ENCODE data around the gene DLG4.

Gene DLG4

GRCh38 chr17:7219812-7220592, at the start of gene DLG4, which contains the start of gene ACADVL:
Gene DLG4, minus strand, starts transcription at chr17:7219836.
Gene ACADVL, plus strand, starts transcription at chr17:7219938. Its CDS starts 47 bp downstream, at chr17:7219985.
- no peak for TF ChIP-seq CTCF (IDR thresholded peaks at IDR 0.05; ENCODE audit: borderline replicate concordance, insufficient read depth, low read depth, low read length)
- peak within 1 kb of the TSS; percentile 90 for H3K4me3 ChIP-seq (ENCODE audit: low read depth, low read length)

DNA sequence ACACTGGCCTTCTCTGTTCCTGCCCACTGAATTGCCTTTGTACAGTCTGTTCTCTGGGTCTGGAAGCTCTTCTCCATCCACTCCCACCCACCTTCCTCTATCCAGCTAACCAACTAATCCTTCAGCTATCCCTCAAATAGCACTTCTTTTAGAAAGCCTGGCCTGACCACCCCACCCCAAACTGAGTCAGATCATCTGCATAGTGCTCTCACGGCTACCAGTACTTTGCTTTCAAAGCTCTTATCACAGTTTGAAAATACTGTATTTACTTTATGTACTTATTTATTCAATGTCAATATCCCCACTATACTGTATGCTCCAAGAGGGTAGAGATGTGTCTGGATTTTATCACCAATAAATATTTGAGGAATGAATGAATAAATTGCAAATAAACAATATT, 47.1 kb upstream of the DLG4 start:
- TF ChIP-seq CTCF (IDR thresholded peaks at IDR 0.05; ENCODE audit: borderline replicate concordance, insufficient read depth, low read depth, low read length): no peak
- H3K4me3 ChIP-seq (ENCODE audit: low read depth, low read length): no peak overlapping the region

GRCh38 chr17:7263801-7264078, 44.1 kb upstream of the DLG4 start:
- H3K4me3 ChIP-seq (ENCODE audit: low read depth, low read length): no peak overlapping the region

DNA sequence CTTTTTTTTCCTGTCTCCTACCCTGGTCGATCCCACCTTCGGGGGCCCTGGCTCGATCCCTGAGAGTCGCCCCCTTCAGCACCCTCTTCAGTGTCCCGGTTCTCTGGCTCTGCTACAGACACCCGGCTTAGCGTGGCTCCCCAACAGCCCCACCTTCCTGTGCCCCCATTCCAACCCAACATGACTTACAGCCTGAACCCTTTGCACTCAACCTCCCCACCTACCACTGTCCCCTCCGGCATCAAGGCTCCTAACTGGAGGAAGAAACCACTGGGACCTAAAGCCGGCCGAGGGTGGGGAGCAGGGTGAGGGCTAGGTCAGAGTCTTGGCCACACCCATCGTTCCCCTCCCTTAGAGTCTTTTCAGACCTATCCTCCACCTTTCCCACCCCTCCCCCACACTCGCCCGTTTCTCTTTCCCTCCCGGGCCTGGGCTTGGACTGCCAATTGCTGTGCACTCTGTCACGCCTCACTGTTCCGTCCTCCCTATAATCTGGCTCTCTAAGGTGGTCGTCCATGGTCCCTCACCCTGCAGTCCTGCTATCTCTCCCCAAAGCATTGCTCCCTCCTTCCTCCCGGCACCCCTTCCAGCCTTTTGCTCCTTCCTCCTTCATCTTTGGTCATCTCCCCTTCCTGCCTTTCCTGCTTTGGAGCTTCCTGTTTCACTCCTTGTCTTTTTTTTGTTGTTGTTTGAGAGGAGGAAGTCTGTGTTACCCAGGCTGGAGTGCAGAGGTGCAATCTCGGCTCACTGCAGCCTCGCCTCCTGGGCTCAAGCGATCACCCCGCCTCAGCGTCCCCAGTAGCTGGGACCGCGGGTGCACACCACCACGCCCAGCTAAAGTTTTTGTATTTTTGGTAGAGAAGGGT, 43.5 kb upstream of the DLG4 start:
- H3K4me3 ChIP-seq (ENCODE audit: low read depth, low read length): no peak overlapping the region
- TF ChIP-seq CTCF (IDR thresholded peaks at IDR 0.05; ENCODE audit: borderline replicate concordance, insufficient read depth, low read depth, low read length): no peak

More at GRCh38 chr17:7263801-7264078, 44.1 kb upstream of the DLG4 start:
- TF ChIP-seq CTCF (IDR thresholded peaks at IDR 0.05; ENCODE audit: borderline replicate concordance, insufficient read depth, low read depth, low read length): no peak

DNA sequence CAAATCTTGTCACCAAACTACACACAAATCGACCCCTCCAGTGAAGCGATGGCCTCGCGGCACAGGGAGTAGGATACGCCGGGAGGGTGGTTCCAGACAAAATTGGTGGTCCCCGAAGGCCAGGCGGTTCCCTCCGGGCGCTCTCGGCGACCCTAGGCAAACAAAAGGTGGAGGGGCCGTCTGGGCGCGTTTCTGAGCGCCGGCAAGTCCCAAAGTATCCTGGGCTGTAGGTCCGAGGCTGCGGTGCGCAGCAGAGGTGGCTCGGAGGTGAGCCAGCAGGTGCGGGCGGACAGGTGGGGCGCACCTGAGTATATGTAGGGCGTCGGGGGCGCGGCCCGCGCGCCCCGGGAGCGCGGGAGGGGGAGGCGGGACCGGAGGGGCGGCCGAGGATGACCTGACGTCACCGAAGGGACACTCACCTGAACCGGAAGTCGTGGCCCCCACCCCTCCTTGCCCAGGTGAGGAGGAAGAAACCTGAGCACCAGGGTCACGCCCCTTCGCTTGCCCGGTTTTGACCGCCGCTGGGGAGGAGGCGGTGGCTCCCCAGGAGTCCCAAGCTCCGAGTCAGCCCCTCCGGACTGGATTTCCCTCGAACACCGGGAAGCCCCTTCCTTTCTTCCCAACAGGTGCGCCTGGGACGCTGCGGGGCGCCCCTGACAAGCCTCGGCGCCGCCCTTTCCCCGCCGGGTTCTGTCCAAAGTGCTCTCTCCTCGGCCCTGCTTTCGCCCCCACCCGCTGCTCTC, 42.7 kb upstream of the DLG4 start, which contains the start of gene CLDN7:
Gene CLDN7 (minus strand): TSS at position 287 of the 743 bp plus-strand sequence. CDS start 435 bp downstream, outside the sequence.
- peak within 1 kb of the TSS; percentile 40 for H3K4me3 ChIP-seq (ENCODE audit: low read depth, low read length)
- TF ChIP-seq CTCF (IDR thresholded peaks at IDR 0.05; ENCODE audit: borderline replicate concordance, insufficient read depth, low read depth, low read length): no peak

DNA sequence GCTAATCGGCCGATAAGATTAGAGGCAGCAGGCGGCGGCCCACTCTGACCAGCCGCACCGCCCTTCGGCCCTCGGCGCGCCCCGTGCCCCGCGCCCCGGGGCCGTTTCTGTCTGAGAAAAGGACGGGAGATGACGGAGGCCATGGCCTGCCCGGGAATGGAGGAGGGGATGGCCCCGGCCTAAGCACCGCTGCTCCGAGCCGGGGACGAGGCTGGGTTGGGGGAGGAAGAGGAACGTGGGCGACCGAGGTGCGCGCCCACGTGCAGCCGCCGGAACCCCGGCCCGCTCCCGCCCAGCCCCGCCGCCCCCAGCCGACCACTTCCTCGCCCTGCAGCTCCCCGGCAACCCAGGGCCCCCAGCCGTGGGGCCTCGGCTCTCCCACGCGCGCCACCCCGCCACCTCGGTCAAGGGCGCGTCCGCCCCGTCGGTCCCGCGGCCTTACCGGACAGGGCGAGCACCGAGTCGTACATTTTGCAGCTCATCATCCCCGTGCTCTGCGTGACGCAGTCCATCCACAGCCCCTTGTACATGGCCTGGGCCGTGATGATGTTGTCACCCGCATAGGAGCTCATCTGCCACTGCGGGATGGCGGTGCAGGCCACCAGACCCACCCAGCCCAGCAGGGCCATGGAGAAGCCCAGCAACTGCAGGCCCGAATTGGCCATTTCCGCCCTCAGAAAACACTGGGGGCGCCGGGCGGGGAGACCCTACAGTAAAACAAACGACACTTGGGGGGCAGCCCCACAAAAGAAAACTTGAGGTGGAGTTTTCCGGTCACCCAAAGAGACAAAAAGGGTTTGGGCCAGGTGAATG, 41.9 kb upstream of the DLG4 start:
- peak overlapping the region; percentile 40 for H3K4me3 ChIP-seq (ENCODE audit: low read depth, low read length)
- TF ChIP-seq CTCF (IDR thresholded peaks at IDR 0.05; ENCODE audit: borderline replicate concordance, insufficient read depth, low read depth, low read length): no peak

Data from GM12875 (cell line).